Measurements from ENCODE around the gene RHEBL1. TPM values are rescaled to one million over a fixed set of nuclear protein-coding genes. Genes with fewer than 3 reads are reported as not detected.

RHEBL1 gene
- polyA plus RNA-seq, 3 donors: 0.17 to 0.96 (median 0.50) TPM

- Histone ChIP-seq H2AFZ (ENCODE audit: insufficient read depth, low read depth, low read length, poor library complexity, severe bottlenecking) (peak overlapping the region; percentile 96), H3K27me3 (ENCODE audit: control insufficient read depth in 2 of 2, insufficient read depth in 2 of 2, low read length in 2 of 2) (no peaks in the 10 kb centered on the region)
- WGBS (ENCODE audit: insufficient coverage): under 1% methylated on average over 58 of the region's 70 CpGs
These were observed 10.2 kb downstream of the RHEBL1 start for GRCh38 chr12:49059299-49060171.

More at GRCh38 chr12:49059299-49060171, 10.2 kb downstream of the RHEBL1 start:
- Histone ChIP-seq H3K4me3 (replicated peaks in 1 of 3; ENCODE audit: low read depth in 2 of 3, low read length in 3 of 3) (peak overlapping the region; percentile 75 to 97 (median 92)), H3K4me2 (replicated peaks; ENCODE audit: extremely low read depth, low read length, poor library complexity, severe bottlenecking) (peak overlapping the region; percentile 98), H4K20me1 (ENCODE audit: insufficient read depth, low read length) (peaks cover 44% of the 10 kb centered on the region), H3K9ac (ENCODE audit: insufficient read depth, low read length, poor library complexity, severe bottlenecking) (peak overlapping the region; percentile 93), H3K27ac (ENCODE audit: low read depth in 1 of 2, low read length in 2 of 2) (peak overlapping the region; percentile 66 to 92), H3K4me1 (ENCODE audit: control insufficient read depth in 1 of 2, insufficient read depth in 2 of 2, low read length in 2 of 2) (peaks cover 46 to 50% of the 10 kb centered on the region in 2 donors), H3K36me3 (replicated peaks in 1 of 2; ENCODE audit: control insufficient read depth in 1 of 2, insufficient read depth in 2 of 2, low read length in 2 of 2) (peaks cover 5 to 8% of the 10 kb centered on the region in 2 donors), H3K79me2 (ENCODE audit: insufficient read depth, low read length) (peaks cover 66% of the 10 kb centered on the region), H3K9me3 (replicated peaks in 1 of 2; ENCODE audit: control insufficient read depth in 1 of 2, insufficient read depth in 1 of 2, low read length in 2 of 2) (no peaks in the 10 kb centered on the region)
- DNase-seq: no peak
- H3K27ac Mint-ChIP-seq: peak overlapping the region; percentile 86 to 96 (median 93)
- intact Hi-C loops (cut with micrococcal nuclease): loop anchor here (5.0 to 10.0 kb wide), 4 partner anchors 38 to 285 kb away; partner anchors contain the start of genes PRKAG1 (in 2 of the 2), DNAJC22 (in 1 of the 2) and TUBA1B (in 1 of the 2)
- H3K4me3 Mint-ChIP-seq: peak overlapping the region; percentile 96 to 97
- H3K4me1 Mint-ChIP-seq: peaks cover 60% of the 10 kb centered on the region
- TF ChIP-seq CTCF (IDR thresholded peaks at IDR 0.05): no peak
- H3K36me3 Mint-ChIP-seq: peaks cover 10 to 18% of the 10 kb centered on the region in 2 donors
- no peaks in the 10 kb centered on the region for H3K9me3 Mint-ChIP-seq
- peaks cover 0 to 1% (median 0%) of the 10 kb centered on the region in 3 donors for H3K27me3 Mint-ChIP-seq (ENCODE audit: low read depth in 3 of 3)
